Activated CD8-positive, alpha-beta T cell treated with anti-CD3 and anti-CD28 coated beads, Interleukin-2, amount 10 ng/mL, durations not matched to agents 7 days and 5 days (primary cell): Measurements from ENCODE around the gene ZNF644. TPM values are rescaled to one million over a fixed set of nuclear protein-coding genes. Genes with fewer than 3 reads are reported as not detected.
"Not testable (repeated sequence)": the region's sequence is repeated elsewhere in the genome, so short reads cannot be mapped to it uniquely, and the experiment has no call there.

Experiments used
- ATAC-seq: fragments of 150-1000 bp; cut with Tn5 transposase; one replicate; pipeline ENCODE4 v1.10.0; 2021; ENCODE audit warnings: moderate library complexity
- CTCF ChIA-PET: fragments of 350-600 bp; sonication (Branson Sonifier 250); formaldehyde crosslinking; loops from one replicate; lab custom pipeline; 2021; ENCODE audit warnings: antibody characterized with exemption; lab: Charles Lee
- POLR2A ChIA-PET: fragments of 350-600 bp; sonication (Branson Sonifier 250); formaldehyde crosslinking; loops from one replicate; lab custom pipeline; 2021; ENCODE audit warnings: antibody characterized with exemption; lab: Charles Lee
- DNase-seq: peaks from one replicate; pipeline ENCODE4 v3.0.0-alpha.2; 2020
- H3K27ac Mint-ChIP-seq: one replicate; pipeline ENCODE4 v1.8.0; 2021; ENCODE audit warnings: mild to moderate bottlenecking, mixed read lengths
- H3K27me3 Mint-ChIP-seq: one replicate; pipeline ENCODE4 v1.8.0; 2021; ENCODE audit warnings: low read depth, mixed read lengths
- H3K36me3 Mint-ChIP-seq: one replicate; pipeline ENCODE4 v1.8.0; 2021; ENCODE audit warnings: low read depth, mixed read lengths
- H3K4me1 Mint-ChIP-seq: one replicate; pipeline ENCODE4 v1.8.0; 2021; ENCODE audit warnings: low read depth, mixed read lengths
- H3K4me3 Mint-ChIP-seq: one replicate; pipeline ENCODE4 v1.8.0; 2021; ENCODE audit warnings: mild to moderate bottlenecking, mixed read lengths
- H3K9me3 Mint-ChIP-seq: one replicate; pipeline ENCODE4 v1.8.0; 2022; ENCODE audit warnings: mixed read lengths; ENCODE audit not compliant: insufficient read depth
- total RNA-seq, 2 experiments: library from RNA; stranded (reverse); gene quantifications; one replicate each; pipeline ENCODE4 v1.2.3, GENCODE V29; 2021

ZNF644 gene
- total RNA-seq, 2 experiments from 2014 or later: 49.4 to 52.2 TPM

DNA sequence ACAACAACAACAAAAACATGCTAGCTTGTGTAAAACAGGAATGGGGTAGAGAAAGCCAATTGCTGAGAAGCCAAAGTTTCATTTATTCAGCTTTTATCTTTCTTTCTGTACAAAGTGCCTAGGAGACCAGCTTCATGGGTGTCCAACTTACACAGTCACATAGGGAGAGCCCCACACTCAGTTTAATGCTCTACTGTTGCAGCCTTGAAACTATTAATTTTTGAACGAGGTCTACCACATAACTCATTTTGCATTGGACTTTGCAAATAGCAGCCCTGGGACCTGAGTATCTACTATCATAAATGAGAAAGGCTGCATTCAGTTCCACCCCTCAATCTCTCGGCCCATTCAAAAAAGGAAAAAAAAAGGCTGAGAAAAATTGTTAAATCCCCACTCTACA is 98.8 kb downstream of the ZNF644 start:
- Mint-ChIP-seq H3K4me3 (no peak overlapping the region), H3K9me3 (no peaks in the 10 kb centered on the region), H3K36me3 (peaks cover 31% of the 10 kb centered on the region), H3K27me3 (no peaks in the 10 kb centered on the region), H3K4me1 (peaks cover 57% of the 10 kb centered on the region), H3K27ac (no peak overlapping the region)
- ChIA-PET POLR2A (no interaction called here), CTCF (no interaction called here)
- ATAC-seq: no peak
- DNase-seq: no peak

DNA sequence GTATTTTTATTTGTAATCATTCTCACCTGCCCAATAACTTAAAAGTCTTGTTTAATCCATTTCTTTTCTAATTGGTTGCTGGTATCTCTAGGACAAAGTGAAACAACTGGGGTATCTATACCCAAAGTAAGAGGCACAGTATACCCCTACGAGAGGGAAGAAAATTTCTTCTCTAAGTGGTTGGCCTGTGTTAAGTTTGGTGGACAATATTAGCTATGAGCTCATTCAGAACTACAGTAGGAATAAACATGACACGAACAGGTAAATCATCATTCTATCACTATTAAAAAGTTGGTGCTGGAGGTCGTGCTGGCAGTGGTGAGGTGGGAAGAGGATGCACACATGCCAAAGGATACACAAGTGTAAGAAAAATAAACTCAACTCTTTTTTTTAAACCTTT is 99.6 kb downstream of the ZNF644 start:
- peaks cover 35% of the 10 kb centered on the region for H3K36me3 Mint-ChIP-seq
- H3K4me1 Mint-ChIP-seq: peaks cover 57% of the 10 kb centered on the region
- no peak overlapping the region for H3K27ac Mint-ChIP-seq
- H3K9me3 Mint-ChIP-seq: no peaks in the 10 kb centered on the region
- no peak for DNase-seq
- no peak for ATAC-seq
- POLR2A ChIA-PET: no interaction called here
- H3K27me3 Mint-ChIP-seq: no peaks in the 10 kb centered on the region
- CTCF ChIA-PET: no interaction called here
- H3K4me3 Mint-ChIP-seq: no peak overlapping the region

DNA sequence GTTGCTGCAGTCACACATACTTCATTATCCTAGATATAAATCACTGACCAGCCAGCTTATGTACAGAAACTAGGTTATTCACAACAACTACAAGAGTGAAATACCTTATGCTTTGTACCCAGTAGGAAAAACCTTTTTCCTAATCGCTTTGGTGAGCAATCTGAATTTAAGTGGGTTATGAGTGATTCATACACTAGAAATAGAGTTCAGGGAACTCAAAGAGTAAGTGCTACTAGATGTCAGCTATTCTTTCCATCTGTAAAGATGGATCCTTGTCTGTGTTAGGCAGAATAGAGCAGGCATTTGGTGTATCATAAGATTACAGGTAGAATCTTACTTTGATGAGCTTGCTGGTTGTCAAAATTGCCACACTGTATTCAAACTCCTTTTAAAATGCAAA is 101.9 kb downstream of the ZNF644 start:
- Mint-ChIP-seq H3K9me3 (no peaks in the 10 kb centered on the region), H3K4me1 (peaks cover 42% of the 10 kb centered on the region), H3K27me3 (no peaks in the 10 kb centered on the region), H3K4me3 (no peak overlapping the region), H3K27ac (no peak overlapping the region), H3K36me3 (peaks cover 26% of the 10 kb centered on the region)
- DNase-seq (no peak), ATAC-seq (no peak)
- ChIA-PET POLR2A (no interaction called here), CTCF (no interaction called here)

DNA sequence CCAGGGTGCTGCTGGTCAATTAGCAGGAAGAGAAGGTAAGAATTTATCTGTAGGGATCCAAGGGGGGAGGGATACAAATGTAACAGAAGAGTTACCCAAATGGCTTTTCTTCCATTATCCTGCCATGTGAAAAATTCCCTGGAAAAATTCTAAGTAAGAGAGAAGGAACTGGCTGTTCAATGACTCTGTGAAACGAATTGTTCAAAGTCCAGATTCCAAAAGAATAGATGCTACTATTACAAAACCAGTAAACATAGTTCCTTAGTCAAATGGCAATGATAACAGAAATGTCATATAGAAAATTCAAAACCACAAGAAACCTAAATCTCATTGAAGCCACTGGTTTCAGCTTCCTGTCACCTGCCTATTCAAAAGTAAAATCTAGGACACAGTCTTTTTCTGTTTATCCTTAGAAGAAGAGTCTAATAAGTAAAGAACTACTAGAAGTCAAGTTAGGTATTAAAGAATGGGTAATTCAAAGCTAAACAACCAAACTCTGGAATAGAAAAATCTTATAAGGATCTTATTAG is 102.6 kb downstream of the ZNF644 start:
- Mint-ChIP-seq H3K9me3 (no peaks in the 10 kb centered on the region), H3K27me3 (no peaks in the 10 kb centered on the region), H3K27ac (no peak overlapping the region), H3K4me1 (peaks cover 39% of the 10 kb centered on the region), H3K4me3 (no peak overlapping the region), H3K36me3 (peaks cover 28% of the 10 kb centered on the region)
- no peak for ATAC-seq
- DNase-seq: no peak
- ChIA-PET POLR2A (no interaction called here), CTCF (no interaction called here)

GRCh38 chr1:90911353-90911752 is 110.5 kb downstream of the ZNF644 start:
- Mint-ChIP-seq H3K27ac (no peak overlapping the region), H3K27me3 (no peaks in the 10 kb centered on the region), H3K9me3 (no peaks in the 10 kb centered on the region), H3K36me3 (peaks cover 20% of the 10 kb centered on the region), H3K4me3 (no peak overlapping the region), H3K4me1 (no peaks in the 10 kb centered on the region)
- ChIA-PET POLR2A (no interaction called here), CTCF (no interaction called here)
- ATAC-seq (no peak), DNase-seq (no peak)

- Mint-ChIP-seq H3K4me3 (no peak overlapping the region), H3K27me3 (no peaks in the 10 kb centered on the region), H3K4me1 (no peaks in the 10 kb centered on the region), H3K27ac (no peak overlapping the region), H3K36me3 (peaks cover 48% of the 10 kb centered on the region), H3K9me3 (no peaks in the 10 kb centered on the region)
- ATAC-seq (no peak), DNase-seq (no peak)
- CTCF ChIA-PET: interaction anchor here (0.6 kb wide), 1 partner anchor 14 kb away, joined by 3 read pairs; no protein-coding TSS in a partner anchor
- POLR2A ChIA-PET: no interaction called here
Observed at GRCh38 chr1:90902672-90903071, 119.2 kb downstream of the ZNF644 start.

DNA sequence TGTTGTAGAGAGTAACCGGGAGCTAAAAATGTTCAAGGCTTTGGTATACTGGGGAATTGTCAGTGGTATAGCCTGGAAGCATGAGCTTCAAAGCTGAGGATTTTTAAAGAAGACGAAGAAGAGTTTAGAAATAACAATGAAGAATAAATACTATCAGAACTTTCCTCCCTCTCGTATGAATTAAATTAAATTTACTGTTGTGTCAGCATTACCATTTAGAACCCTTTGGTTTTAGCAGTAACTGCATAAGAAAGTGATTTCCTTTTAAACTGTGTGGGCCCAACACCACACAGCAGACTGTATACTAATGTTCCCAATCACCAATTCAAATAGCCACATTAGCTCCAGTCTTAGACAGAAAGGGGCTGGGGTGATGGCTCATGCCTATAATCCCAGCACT is 122.6 kb downstream of the ZNF644 start:
- peaks cover 3% of the 10 kb centered on the region for H3K9me3 Mint-ChIP-seq
- DNase-seq: no peak
- POLR2A ChIA-PET: no interaction called here
- peaks cover 46% of the 10 kb centered on the region for H3K36me3 Mint-ChIP-seq
- H3K27ac Mint-ChIP-seq: no peak overlapping the region
- no peak overlapping the region for H3K4me3 Mint-ChIP-seq
- no peak for ATAC-seq
- no peaks in the 10 kb centered on the region for H3K4me1 Mint-ChIP-seq
- CTCF ChIA-PET: no interaction called here
- no peaks in the 10 kb centered on the region for H3K27me3 Mint-ChIP-seq

DNA sequence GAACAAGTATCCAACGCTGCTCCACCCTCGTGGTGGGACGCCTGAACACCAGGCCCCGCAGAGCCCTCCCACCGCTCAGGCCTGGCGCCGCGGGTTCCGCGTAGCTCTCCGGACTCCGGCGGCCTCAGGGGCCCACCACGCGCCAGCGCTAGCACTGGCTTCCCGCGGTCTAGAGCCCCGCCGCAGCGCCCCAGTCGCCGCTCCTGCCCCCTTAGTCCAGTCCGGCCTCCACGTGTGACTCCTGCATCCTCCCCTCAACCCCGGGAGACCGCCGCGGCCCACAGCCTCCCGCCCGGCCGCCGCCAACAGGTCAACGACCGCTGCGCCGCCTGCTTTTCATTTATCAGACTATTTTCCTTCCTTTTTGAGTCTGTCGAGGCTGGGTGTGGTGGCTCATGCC is 128.2 kb downstream of the ZNF644 start:
- DNase-seq, H3K27me3 Mint-ChIP-seq, H3K4me3 Mint-ChIP-seq, ATAC-seq, H3K27ac Mint-ChIP-seq, H3K4me1 Mint-ChIP-seq, POLR2A ChIA-PET, H3K9me3 Mint-ChIP-seq, CTCF ChIA-PET: not testable (repeated sequence)
- peaks cover 20% of the 10 kb centered on the region for H3K36me3 Mint-ChIP-seq

- POLR2A ChIA-PET, ATAC-seq: not testable (repeated sequence)
Observed at GRCh38 chr1:90892884-90893283, 129.0 kb downstream of the ZNF644 start.

DNA sequence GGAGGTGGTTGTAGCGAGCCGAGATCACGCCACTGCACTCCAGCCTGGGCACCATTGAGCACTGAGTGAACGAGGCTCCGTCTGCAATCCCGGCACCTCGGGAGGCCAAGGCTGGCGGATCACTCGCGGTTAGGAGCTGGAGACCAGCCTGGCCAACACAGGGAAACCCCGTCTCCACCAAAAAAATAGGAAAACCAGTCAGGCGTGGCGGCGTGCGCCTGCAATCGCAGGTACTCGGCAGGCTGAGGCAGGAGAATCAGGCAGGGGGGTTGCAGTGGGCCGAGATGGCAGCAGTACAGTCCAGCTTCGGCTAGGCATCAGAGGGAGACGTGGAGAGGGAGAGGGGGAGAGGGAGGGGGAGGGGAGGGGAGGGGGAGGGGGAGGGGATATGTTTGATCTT is 129.6 kb downstream of the ZNF644 start:
- H3K27ac Mint-ChIP-seq, CTCF ChIA-PET, H3K9me3 Mint-ChIP-seq, H3K27me3 Mint-ChIP-seq, H3K4me3 Mint-ChIP-seq, ATAC-seq, POLR2A ChIA-PET, H3K4me1 Mint-ChIP-seq, DNase-seq: not testable (repeated sequence)
- H3K36me3 Mint-ChIP-seq: peaks cover 12% of the 10 kb centered on the region

More at GRCh38 chr1:90892884-90893283, 129.0 kb downstream of the ZNF644 start:
- H3K36me3 Mint-ChIP-seq: peaks cover 15% of the 10 kb centered on the region
- H3K9me3 Mint-ChIP-seq, H3K4me1 Mint-ChIP-seq, H3K4me3 Mint-ChIP-seq, H3K27me3 Mint-ChIP-seq, H3K27ac Mint-ChIP-seq, CTCF ChIA-PET, DNase-seq: not testable (repeated sequence)

DNA sequence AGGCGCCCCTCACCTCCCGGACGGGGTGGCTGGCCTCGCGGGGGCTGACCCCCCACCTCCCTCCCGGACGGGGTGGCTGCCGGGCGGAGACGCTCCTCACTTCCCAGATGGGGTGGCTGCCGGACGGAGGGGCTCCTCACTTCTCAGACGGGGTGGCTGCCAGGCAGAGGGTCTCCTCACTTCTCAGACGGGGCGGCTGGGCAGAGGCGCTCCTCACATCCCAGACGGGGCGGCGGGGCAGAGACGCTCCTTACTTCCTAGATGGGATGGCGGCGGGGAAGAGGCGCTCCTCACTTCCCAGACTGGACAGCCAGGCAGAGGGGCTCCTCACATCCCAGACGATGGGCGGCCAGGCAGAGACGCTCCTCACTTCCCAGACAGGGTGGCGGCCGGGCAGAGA is 130.1 kb downstream of the ZNF644 start:
- POLR2A ChIA-PET, H3K4me1 Mint-ChIP-seq, H3K27ac Mint-ChIP-seq, H3K27me3 Mint-ChIP-seq, H3K4me3 Mint-ChIP-seq, DNase-seq, ATAC-seq, H3K9me3 Mint-ChIP-seq, CTCF ChIA-PET: not testable (repeated sequence)
- peaks cover 12% of the 10 kb centered on the region for H3K36me3 Mint-ChIP-seq

- ATAC-seq: no peak
- POLR2A ChIA-PET: no interaction called here
- CTCF ChIA-PET: no interaction called here
- Mint-ChIP-seq H3K27me3 (no peaks in the 10 kb centered on the region), H3K9me3 (peaks cover 23% of the 10 kb centered on the region), H3K4me3 (no peak overlapping the region), H3K27ac (no peak overlapping the region), H3K36me3 (no peaks in the 10 kb centered on the region), H3K4me1 (no peaks in the 10 kb centered on the region)
- no peak for DNase-seq
Observed at GRCh38 chr1:90882221-90882620, 139.6 kb downstream of the ZNF644 start.

DNA sequence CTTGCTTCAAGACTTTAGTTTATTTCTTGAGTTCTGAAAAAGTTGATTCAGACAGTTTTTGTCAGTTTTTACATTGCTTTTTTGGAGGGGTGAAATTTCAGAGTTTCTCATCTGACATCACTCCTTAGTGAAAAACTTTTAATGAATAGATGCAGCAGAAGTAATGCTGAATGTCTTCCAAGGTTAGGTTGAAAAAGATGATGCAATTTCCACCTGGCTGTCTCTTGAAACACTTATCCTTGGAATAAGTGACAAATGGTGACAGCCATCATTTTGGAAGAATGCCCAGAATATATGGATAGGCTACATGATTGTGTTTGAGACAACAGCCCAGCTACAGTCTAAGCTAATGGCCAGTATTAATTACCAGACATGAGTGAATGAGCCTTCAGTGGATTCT is 140.8 kb downstream of the ZNF644 start:
- no peak overlapping the region for H3K27ac Mint-ChIP-seq
- ATAC-seq (no peak), DNase-seq (no peak)
- POLR2A ChIA-PET: no interaction called here
- H3K36me3 Mint-ChIP-seq: no peaks in the 10 kb centered on the region
- H3K4me3 Mint-ChIP-seq: no peak overlapping the region
- CTCF ChIA-PET: no interaction called here
- H3K9me3 Mint-ChIP-seq: peaks cover 23% of the 10 kb centered on the region
- H3K4me1 Mint-ChIP-seq: no peaks in the 10 kb centered on the region
- no peaks in the 10 kb centered on the region for H3K27me3 Mint-ChIP-seq
